Chondrocyte (in vitro differentiated cells): ENCODE results near the gene NR6A1. TPM values are rescaled to one million over a fixed set of nuclear protein-coding genes. Genes with fewer than 3 reads are reported as not detected.

Experiments
- DNase-seq: peaks from one replicate; pipeline ENCODE4 v3.0.0; 2021; ENCODE audit warnings: mixed read lengths, low spot score
- H3K27ac Mint-ChIP-seq: one replicate; pipeline ENCODE4 v1.8.0; 2021; ENCODE audit warnings: mild to moderate bottlenecking, moderate library complexity, mixed read lengths; ENCODE audit not compliant: unreplicated experiment
- H3K27me3 Mint-ChIP-seq: 2 replicates; pipeline ENCODE4 v1.8.0; 2021; ENCODE audit warnings: low read depth, mixed read lengths
- H3K36me3 Mint-ChIP-seq: 2 replicates; pipeline ENCODE4 v1.8.0; 2021; ENCODE audit warnings: low read depth, mixed read lengths
- H3K4me1 Mint-ChIP-seq: 2 replicates; pipeline ENCODE4 v1.8.0; 2021; ENCODE audit warnings: low read depth, mild to moderate bottlenecking, mixed read lengths
- H3K4me3 Mint-ChIP-seq: one replicate; pipeline ENCODE4 v1.8.0; 2021; ENCODE audit warnings: mild to moderate bottlenecking, moderate library complexity, mixed read lengths; ENCODE audit not compliant: unreplicated experiment
- H3K9me3 Mint-ChIP-seq: 2 replicates; pipeline ENCODE4 v1.8.0; 2021; ENCODE audit warnings: low read depth, mixed read lengths
- total RNA-seq: library from RNA; stranded (reverse); gene quantifications from 3 replicates; pipeline ENCODE4 v1.2.1, GENCODE V29; 2021
- TF ChIP-seq, protein P1 (sequence below): fragments of 200-600 bp; sonication (generic); IDR thresholded peaks from 2 replicates; pipeline ENCODE4 v1.5.0; 2021; ENCODE audit warnings: antibody characterized with exemption, mild to moderate bottlenecking, moderate library complexity

Gene NR6A1
- total RNA-seq, 1 donor from 2014 or later = 0.77 TPM

DNA sequence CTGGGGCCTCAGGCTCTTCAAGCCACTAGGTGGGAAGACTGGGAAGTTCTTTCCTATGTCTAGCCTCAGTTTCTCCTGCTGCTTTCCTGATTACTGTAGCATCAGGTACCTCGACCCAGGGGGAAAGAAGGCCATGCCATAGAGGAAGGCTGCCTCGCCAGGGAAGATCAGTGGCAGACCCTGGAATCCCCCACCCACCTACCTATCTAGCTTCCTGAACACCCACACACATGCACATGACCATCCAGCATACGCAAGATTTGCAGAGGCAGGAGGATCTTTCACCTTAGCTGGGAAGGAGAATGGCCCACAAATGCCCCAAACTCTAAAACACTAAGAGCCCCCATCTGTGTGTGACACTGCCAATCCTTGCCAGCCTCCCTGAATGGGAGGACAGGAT is 271.9 kb downstream of the NR6A1 start:
- Mint-ChIP-seq H3K9me3 (no peaks in the 10 kb centered on the region), H3K36me3 (peaks cover 2% of the 10 kb centered on the region), H3K4me1 (peaks cover 5% of the 10 kb centered on the region), H3K27ac (no peak overlapping the region), H3K27me3 (peaks cover 46% of the 10 kb centered on the region), H3K4me3 (no peak overlapping the region)
- TF ChIP-seq, protein P1, sequence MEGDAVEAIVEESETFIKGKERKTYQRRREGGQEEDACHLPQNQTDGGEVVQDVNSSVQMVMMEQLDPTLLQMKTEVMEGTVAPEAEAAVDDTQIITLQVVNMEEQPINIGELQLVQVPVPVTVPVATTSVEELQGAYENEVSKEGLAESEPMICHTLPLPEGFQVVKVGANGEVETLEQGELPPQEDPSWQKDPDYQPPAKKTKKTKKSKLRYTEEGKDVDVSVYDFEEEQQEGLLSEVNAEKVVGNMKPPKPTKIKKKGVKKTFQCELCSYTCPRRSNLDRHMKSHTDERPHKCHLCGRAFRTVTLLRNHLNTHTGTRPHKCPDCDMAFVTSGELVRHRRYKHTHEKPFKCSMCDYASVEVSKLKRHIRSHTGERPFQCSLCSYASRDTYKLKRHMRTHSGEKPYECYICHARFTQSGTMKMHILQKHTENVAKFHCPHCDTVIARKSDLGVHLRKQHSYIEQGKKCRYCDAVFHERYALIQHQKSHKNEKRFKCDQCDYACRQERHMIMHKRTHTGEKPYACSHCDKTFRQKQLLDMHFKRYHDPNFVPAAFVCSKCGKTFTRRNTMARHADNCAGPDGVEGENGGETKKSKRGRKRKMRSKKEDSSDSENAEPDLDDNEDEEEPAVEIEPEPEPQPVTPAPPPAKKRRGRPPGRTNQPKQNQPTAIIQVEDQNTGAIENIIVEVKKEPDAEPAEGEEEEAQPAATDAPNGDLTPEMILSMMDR = no peak
- no peak for DNase-seq

DNA sequence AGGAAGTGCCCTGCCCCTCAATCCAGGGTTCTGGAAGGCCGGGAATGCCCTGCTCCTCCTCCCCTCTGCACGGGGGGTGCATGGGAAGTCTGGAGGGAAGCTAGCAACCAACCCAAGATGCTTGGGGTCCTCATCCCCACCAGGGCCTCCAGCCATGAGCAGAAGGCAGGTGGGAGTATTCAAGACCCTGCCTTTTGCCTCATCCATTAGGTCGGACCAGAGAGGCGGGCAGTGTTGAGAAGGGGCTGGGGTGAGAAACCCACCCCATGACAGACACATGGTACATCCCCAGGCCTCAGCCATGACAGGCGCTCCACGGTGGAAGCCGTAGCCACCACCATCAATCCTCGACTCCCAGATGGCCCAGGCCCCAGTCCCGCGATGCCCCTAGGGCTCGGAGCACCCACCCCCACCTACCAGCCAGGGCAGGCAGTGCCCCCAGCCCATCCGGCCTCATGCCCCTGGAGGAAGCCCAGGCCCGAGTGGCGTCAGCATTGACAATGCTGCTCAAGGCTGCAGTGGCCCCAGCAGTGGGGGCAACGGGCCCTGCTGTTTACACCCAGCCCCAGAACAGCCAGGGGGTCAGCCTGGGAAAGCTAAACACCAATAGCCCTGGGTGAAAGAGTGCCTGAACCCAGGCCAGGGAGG is 272.5 kb downstream of the NR6A1 start:
- no peak for DNase-seq
- TF ChIP-seq, protein P1 = no peak
- Mint-ChIP-seq H3K27ac (no peak overlapping the region), H3K9me3 (no peaks in the 10 kb centered on the region), H3K4me3 (no peak overlapping the region), H3K4me1 (peaks cover under 1% of the 10 kb centered on the region), H3K27me3 (peaks cover 45% of the 10 kb centered on the region), H3K36me3 (no peaks in the 10 kb centered on the region)

DNA sequence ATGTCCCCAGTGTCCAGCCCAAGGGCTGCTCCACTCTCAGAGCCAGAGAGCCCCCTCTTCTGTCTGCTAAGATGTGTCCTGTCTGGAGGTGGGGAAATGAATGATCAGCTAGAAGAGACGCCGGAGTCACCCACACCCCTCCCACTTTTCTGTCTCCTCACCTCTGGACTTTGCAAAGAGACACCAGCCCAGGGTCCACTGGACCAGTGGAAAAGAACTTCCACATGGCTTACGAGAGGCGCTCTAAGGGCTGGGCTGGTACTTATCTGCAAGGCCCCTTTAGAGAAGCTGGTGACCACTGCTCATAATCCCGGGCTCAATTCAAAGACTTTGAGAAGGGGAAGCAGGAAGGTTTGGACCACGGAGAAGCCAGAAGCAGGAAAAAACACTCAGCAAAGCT is 273.1 kb downstream of the NR6A1 start:
- TF ChIP-seq, protein P1 = no peak
- DNase-seq = no peak
- Mint-ChIP-seq H3K27ac (no peak overlapping the region), H3K36me3 (no peaks in the 10 kb centered on the region), H3K4me3 (no peak overlapping the region), H3K27me3 (peaks cover 42% of the 10 kb centered on the region), H3K4me1 (no peaks in the 10 kb centered on the region), H3K9me3 (no peaks in the 10 kb centered on the region)

DNA sequence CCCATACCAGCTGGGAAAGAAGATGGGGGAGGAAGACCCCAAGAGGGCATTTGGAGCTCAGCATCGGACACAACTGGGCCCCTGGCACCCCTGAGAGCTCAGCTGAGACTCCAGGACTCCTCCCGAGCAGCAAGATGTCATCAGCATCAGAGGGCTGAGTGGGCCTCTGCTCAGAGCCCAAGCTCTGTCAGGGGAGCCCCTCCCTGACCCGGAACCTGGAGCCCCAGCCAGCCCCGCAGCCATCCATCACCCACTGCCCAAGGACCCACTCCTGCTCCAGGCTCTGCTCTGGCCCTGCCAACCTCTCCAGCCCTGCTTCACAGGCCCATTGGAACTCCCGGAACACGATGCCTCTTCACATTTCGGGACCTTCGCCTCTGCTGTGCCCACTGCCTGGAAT is 273.7 kb downstream of the NR6A1 start:
- H3K27me3 Mint-ChIP-seq = peaks cover 41% of the 10 kb centered on the region
- H3K27ac Mint-ChIP-seq = no peak overlapping the region
- no peaks in the 10 kb centered on the region for H3K36me3 Mint-ChIP-seq
- TF ChIP-seq, protein P1 = no peak
- DNase-seq = no peak
- no peaks in the 10 kb centered on the region for H3K4me1 Mint-ChIP-seq
- no peak overlapping the region for H3K4me3 Mint-ChIP-seq
- H3K9me3 Mint-ChIP-seq = no peaks in the 10 kb centered on the region

DNA sequence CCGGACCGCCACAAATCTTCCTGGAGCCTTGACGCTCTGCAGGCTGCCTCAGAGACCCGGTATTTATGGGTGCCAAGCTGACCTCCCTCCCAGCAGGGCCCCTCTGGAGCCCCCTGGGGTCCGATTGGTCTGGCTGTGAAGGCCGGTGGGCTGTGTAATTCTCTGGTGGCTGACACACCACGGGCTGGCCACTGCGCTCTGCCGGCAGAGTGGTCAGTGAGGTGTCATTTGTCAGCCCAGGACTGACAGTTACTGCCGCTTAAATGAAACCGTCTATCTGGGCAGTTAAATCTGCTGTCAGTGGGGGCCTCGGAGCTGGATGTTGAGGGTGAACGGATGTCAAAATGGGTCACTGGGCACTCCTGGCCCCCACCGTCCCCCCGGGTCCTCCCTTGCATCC is 274.6 kb downstream of the NR6A1 start:
- Mint-ChIP-seq H3K27ac (no peak overlapping the region), H3K27me3 (peaks cover 39% of the 10 kb centered on the region), H3K4me3 (no peak overlapping the region), H3K4me1 (no peaks in the 10 kb centered on the region), H3K9me3 (no peaks in the 10 kb centered on the region), H3K36me3 (no peaks in the 10 kb centered on the region)
- TF ChIP-seq, protein P1 = no peak
- DNase-seq = no peak
